HG03558 (cell line): ENCODE measurements around the gene DPH3.

Source experiments
- ATAC-seq: cut with Tn5 transposase; IDR thresholded peaks from one replicate; pipeline ENCODE4 v1.9.1; 2021; ENCODE audit warnings: moderate number of reproducible peaks; ENCODE audit not compliant: unreplicated experiment; ENCODE audit errors: extremely low read depth

DPH3 gene

GRCh38 chr3:16239086-16239770 is 25.5 kb downstream of the DPH3 start:
- no peak for ATAC-seq

DNA sequence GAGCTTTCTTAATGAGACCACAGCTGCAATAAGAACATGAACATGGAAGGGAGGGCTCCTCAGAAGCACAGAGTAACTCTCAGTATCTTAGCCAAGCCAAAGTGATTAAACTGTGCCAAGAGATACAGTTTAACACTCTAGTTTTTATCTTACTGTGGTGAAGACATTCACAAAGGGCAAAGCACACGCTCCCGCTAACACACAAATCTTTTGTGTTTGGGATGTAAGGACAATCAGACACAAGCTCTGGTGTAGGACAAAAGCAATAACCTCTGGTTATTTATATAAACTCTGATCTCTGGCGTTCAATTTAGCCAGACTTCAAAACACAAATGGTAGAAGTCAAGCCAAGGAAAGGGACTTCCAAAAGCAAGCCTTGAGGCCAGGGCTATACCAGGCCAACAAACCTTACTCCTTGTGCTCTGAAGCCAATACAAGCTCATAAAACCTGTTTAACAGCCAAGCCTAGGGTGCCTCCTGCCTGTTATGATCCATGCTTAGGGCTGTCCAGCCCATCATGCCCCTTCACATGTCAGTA is 27.8 kb downstream of the DPH3 start:
- no peak for ATAC-seq

GRCh38 chr3:16236030-16236639 is 28.6 kb downstream of the DPH3 start:
- no peak for ATAC-seq

GRCh38 chr3:16234281-16234680 is 30.5 kb downstream of the DPH3 start:
- ATAC-seq = no peak

- ATAC-seq = no peak
These were observed 30.9 kb downstream of the DPH3 start for GRCh38 chr3:16233806-16234205.

DNA sequence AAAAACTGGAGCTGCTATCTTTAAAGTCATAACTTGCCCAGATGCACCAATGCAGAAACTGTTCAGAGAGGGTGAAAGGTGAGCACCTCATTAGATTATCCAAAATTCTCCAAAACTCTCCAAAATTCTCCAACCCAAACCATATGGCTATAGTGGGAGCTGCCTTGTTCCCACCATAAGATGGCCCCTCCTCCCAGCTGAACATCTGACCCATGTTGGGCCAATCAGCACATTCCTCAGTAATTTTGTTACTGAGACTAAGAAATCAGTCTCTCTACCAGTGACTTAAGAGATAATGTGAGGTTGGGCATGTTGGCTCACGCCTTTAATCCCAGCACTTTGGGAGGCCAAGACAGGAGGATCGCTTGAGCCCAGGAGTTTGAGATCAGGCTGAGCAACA is 32.8 kb downstream of the DPH3 start:
- ATAC-seq = no peak

GRCh38 chr3:16229681-16230080 is 35.1 kb downstream of the DPH3 start:
- ATAC-seq = no peak

DNA sequence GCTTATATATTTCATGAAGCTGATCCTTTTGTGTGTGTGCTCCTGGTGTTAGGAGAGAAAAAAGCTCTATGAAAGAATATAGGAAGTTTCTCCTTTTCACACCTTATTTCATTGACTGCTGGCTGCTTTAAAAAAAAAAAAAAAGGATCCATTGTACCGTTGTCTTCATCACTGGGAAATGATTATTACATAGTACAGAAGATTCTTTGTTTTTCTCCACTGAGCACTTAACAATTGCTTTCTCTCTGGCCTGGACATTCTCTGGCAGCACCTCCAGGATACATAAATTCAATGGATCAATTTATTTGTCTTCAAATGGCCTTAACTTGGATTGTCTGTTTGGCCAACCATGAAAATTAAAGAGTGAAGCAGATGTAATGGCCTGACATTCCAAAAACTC is 37.2 kb downstream of the DPH3 start:
- no peak for ATAC-seq

DNA sequence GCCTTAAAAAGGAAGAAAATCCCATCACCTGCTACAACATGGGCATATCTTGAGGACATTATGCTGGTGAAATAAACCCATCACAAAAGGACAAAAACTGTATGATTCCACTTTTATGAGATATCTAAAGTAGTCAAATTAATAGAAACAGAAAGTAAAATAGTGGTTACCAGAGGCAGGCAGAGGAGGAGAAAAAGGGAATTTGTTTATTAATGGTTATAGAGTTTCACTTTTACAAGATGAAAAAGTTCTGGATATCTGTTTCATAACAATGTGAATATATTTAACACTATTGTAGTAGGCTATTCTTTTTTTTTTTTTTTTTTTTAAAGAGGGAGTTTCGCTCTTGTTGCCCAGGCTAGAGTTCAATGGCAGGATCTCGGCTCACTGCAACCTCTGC is 40.4 kb downstream of the DPH3 start:
- ATAC-seq = no peak

- ATAC-seq = no peak
These were observed 42.2 kb downstream of the DPH3 start for GRCh38 chr3:16222547-16222946.

DNA sequence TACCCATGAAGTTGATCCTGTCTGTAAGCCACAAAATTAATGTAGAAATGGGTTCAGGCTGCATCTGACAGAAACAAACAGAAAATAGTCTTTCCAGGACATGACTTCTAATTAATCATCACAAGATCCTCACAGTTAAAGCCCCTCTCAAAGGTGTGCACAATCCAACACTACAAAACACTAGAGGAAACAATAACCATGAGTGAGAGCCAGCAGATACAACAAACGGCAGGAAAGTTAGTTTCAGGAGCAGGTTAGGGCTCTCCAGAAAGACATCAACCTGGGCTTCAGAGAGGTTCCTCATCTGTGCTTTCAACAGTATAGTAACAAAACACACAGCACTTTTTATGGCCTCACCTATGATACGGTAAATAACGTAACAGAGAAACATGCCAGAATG is 42.8 kb downstream of the DPH3 start:
- no peak for ATAC-seq

- ATAC-seq = no peak
These were observed 45.0 kb downstream of the DPH3 start for GRCh38 chr3:16219777-16220176.

GRCh38 chr3:16216373-16216935 is 48.3 kb downstream of the DPH3 start:
- ATAC-seq = no peak

- ATAC-seq = no peak
These were observed 50.4 kb downstream of the DPH3 start for GRCh38 chr3:16214366-16214765.

GRCh38 chr3:16211176-16211904 is 53.4 kb downstream of the DPH3 start:
- ATAC-seq = no peak
